ENCODE data around the gene NADK. TPM values are rescaled to one million over a fixed set of nuclear protein-coding genes. Genes with fewer than 3 reads are reported as not detected.

NADK gene
- total RNA-seq, 1 experiment from 2014 or later: 124 TPM

DNA sequence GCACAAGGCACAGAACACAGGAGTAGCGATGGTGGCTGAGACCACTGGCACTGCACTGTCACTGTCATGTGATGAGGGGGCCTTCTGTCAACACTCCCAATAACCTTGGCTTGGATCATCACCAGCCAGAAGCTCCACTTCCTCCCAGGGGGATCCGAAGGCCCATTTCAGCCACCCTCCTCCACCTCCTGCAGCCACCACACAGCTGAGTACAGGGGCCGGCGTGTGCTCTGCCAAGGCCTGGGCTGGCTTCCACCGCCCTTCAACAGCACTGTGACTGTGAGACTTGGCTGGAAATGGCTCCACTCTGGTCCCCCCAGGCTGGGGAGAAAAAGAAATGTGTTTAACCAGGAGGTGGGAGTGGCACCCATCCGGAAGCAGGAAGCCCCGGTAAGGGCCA is 9.9 kb upstream of the NADK start:
- no peak for DNase-seq (ENCODE audit: low spot score)
- Mint-ChIP-seq H3K4me3 (no peak overlapping the region), H3K36me3 (peaks cover 66% of the 10 kb centered on the region), H3K4me1 (peaks cover 8% of the 10 kb centered on the region), H3K9me3 (no peaks in the 10 kb centered on the region), H3K27ac (no peak overlapping the region), H3K27me3 (ENCODE audit: low read depth) (no peaks in the 10 kb centered on the region)
- CTCF ChIA-PET: interaction anchor here (0.8 to 3.1 kb wide), 4 partner anchors 35 to 120 kb away, joined by 3 to 42 read pairs (median 6); no protein-coding TSS in a partner anchor
- POLR2A ChIA-PET: no interaction called here
- ATAC-seq: no peak
- TF ChIP-seq FOXK1 (CRISPR knock-in tag; IDR thresholded peaks at IDR 0.05) (no peak), USF1 (CRISPR knock-in tag; IDR thresholded peaks at IDR 0.05) (no peak), CBFB (CRISPR knock-in tag; IDR thresholded peaks at IDR 0.05; ENCODE audit: low read depth) (no peak), FOXP1 (CRISPR knock-in tag; IDR thresholded peaks at IDR 0.05; ENCODE audit: borderline replicate concordance) (no peak), ATF2 (CRISPR knock-in tag; IDR thresholded peaks at IDR 0.05; ENCODE audit: borderline replicate concordance, low read depth) (no peak), MAX (CRISPR knock-in tag; IDR thresholded peaks at IDR 0.05) (no peak), OVOL2 (CRISPR knock-in tag; IDR thresholded peaks at IDR 0.05; ENCODE audit: borderline replicate concordance) (no peak), HMGXB4 (CRISPR knock-in tag; IDR thresholded peaks at IDR 0.05) (no peak), ESRRA (CRISPR knock-in tag; IDR thresholded peaks at IDR 0.05; ENCODE audit: borderline replicate concordance) (no peak), ZNF281 (CRISPR knock-in tag; IDR thresholded peaks at IDR 0.05) (no peak), NR2C2 (CRISPR knock-in tag; IDR thresholded peaks at IDR 0.05) (no peak), EMX1 (CRISPR knock-in tag; IDR thresholded peaks at IDR 0.05) (no peak)
- TF ChIP-seq, protein P1, sequence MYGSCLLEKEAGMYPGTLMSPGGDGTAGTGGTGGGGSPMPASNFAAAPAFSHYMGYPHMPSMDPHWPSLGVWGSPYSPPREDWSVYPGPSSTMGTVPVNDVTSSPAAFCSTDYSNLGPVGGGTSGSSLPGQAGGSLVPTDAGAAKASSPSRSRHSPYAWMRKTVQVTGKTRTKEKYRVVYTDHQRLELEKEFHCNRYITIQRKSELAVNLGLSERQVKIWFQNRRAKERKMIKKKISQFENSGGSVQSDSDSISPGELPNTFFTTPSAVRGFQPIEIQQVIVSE (CRISPR knock-in tag; IDR thresholded peaks at IDR 0.05; ENCODE audit: borderline replicate concordance): no peak
- TF ChIP-seq, protein P2, sequence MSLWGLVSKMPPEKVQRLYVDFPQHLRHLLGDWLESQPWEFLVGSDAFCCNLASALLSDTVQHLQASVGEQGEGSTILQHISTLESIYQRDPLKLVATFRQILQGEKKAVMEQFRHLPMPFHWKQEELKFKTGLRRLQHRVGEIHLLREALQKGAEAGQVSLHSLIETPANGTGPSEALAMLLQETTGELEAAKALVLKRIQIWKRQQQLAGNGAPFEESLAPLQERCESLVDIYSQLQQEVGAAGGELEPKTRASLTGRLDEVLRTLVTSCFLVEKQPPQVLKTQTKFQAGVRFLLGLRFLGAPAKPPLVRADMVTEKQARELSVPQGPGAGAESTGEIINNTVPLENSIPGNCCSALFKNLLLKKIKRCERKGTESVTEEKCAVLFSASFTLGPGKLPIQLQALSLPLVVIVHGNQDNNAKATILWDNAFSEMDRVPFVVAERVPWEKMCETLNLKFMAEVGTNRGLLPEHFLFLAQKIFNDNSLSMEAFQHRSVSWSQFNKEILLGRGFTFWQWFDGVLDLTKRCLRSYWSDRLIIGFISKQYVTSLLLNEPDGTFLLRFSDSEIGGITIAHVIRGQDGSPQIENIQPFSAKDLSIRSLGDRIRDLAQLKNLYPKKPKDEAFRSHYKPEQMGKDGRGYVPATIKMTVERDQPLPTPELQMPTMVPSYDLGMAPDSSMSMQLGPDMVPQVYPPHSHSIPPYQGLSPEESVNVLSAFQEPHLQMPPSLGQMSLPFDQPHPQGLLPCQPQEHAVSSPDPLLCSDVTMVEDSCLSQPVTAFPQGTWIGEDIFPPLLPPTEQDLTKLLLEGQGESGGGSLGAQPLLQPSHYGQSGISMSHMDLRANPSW (CRISPR knock-in tag; conservative IDR thresholded peaks at IDR 0.05; ENCODE audit: low read depth): no peak
